GM12878 (cell line): Measurements from ENCODE around the gene TNIP3. TPM values are rescaled to one million over a fixed set of nuclear protein-coding genes. Genes with fewer than 3 reads are reported as not detected.

Experiments used
- ATAC-seq: fragments of 200-7000 bp; cut with Tn5 transposase; 3 replicates; pipeline ENCODE4 v1.9.1; 2020; ENCODE audit warnings: mild to moderate bottlenecking, moderate library complexity
- BruUV-seq: library from RNA; stranded (reverse); fragments of 400-500 nt; replicated peaks from 2 replicates; lab custom pipeline; 2021; lab: Mats Ljungman, UMichigan
- CTCF ChIA-PET: fragments of 300-600 bp; sonication (Branson Sonifier 250); formaldehyde crosslinking; extraction: SDS; loops from one replicate; lab custom pipeline; 2021; ENCODE audit warnings: inconsistent platforms; lab: Yijun Ruan, JAX
- POLR2A ChIA-PET: fragments of 350-600 bp; formaldehyde crosslinking; extraction: SDS; loops from one replicate; lab custom pipeline; 2021; ENCODE audit warnings: inconsistent platforms; lab: Charles Lee
- RAD21 ChIA-PET: fragments of 300-600 bp; sonication (Branson Sonifier 250); formaldehyde crosslinking; loops from one replicate; lab custom pipeline; 2023; ENCODE audit warnings: antibody characterized with exemption; ENCODE audit not compliant: unreplicated experiment; lab: Charles Lee
- SMC1A ChIA-PET: fragments of 300-600 bp; sonication (Branson Sonifier 250); formaldehyde crosslinking; loops from one replicate; lab custom pipeline; 2023; ENCODE audit not compliant: unreplicated experiment, uncharacterized antibody; lab: Charles Lee
- DNase-seq: peaks from one replicate; pipeline ENCODE4 v3.0.0-alpha.2; 2011; ENCODE audit warnings: low read depth, low spot score
- FAIRE-seq: peaks from 3 replicates; lab custom pipeline; 2011; peaks lifted over from hg19 to GRCh38; lab: Jason Lieb, UNC
- H2AFZ ChIP-seq: 2 replicates; pipeline ENCODE4 v1.6.0; 2011; ENCODE audit warnings: low read depth, low read length, control low read depth; ENCODE audit not compliant: control insufficient read depth
- H3K27ac ChIP-seq: 2 replicates; pipeline ENCODE4 v1.5.1; 2011; ENCODE audit warnings: control low read depth; ENCODE audit not compliant: control insufficient read depth, insufficient read depth
- H3K27me3 ChIP-seq, 2 experiments: replicated peaks in 1 of 2; 2 replicates each; pipeline versions ENCODE4 v1.6.0 to v1.6.1; 2011; ENCODE audit warnings: low read length in 1 of 2; ENCODE audit not compliant: control insufficient read depth in 2 of 2, insufficient read depth in 2 of 2
- H3K36me3 ChIP-seq, 2 experiments: 2 replicates each; pipeline ENCODE4 v1.5.1; 2011; ENCODE audit warnings: low read length in 1 of 2; ENCODE audit not compliant: control insufficient read depth in 2 of 2, insufficient read depth in 2 of 2
- H3K4me1 ChIP-seq: 2 replicates; pipeline ENCODE4 v1.6.1; 2011; ENCODE audit warnings: mild to moderate bottlenecking, low read length, moderate library complexity, mixed read lengths; ENCODE audit not compliant: control insufficient read depth, insufficient read depth
- H3K4me2 ChIP-seq: 2 replicates; pipeline ENCODE4 v1.6.0; 2011; ENCODE audit warnings: control low read depth; ENCODE audit not compliant: control insufficient read depth, insufficient read depth
- H3K4me3 ChIP-seq: fragments of 200-600 bp; sonication (generic); 2 replicates; pipeline ENCODE4 v1.5.1; 2016
- H3K79me2 ChIP-seq: 2 replicates; pipeline ENCODE4 v1.6.0; 2011; ENCODE audit warnings: low read length; ENCODE audit not compliant: control insufficient read depth, insufficient read depth
- H3K9ac ChIP-seq: 2 replicates; pipeline ENCODE4 v1.8.0; 2011; ENCODE audit warnings: low read length, control low read depth, mixed read lengths; ENCODE audit not compliant: control insufficient read depth, insufficient read depth
- H3K9me3 ChIP-seq: replicated peaks from 3 replicates; pipeline ENCODE4 v1.5.1; 2011; ENCODE audit warnings: mild to moderate bottlenecking, low read length; ENCODE audit not compliant: control insufficient read depth, insufficient read depth
- H4K20me1 ChIP-seq: 2 replicates; pipeline ENCODE4 v1.6.0; 2011; ENCODE audit not compliant: control insufficient read depth, insufficient read depth
- CBX5 ChIP-seq: sonication (generic); IDR thresholded peaks from 2 replicates; pipeline ENCODE4 v1.6.1; 2016; ENCODE audit warnings: low read depth, moderate library complexity, mild to moderate bottlenecking, inconsistent platforms
- EED ChIP-seq: sonication (generic); IDR thresholded peaks from 2 replicates; pipeline ENCODE4 v1.6.1; 2016; ENCODE audit warnings: antibody characterized with exemption, low read depth
- PML ChIP-seq: IDR thresholded peaks from 2 replicates; pipeline ENCODE4 v1.6.1; 2012; ENCODE audit warnings: low read length, inconsistent platforms
- RELA ChIP-seq: fragments of 450-650 bp; IDR thresholded peaks from 2 replicates; pipeline ENCODE4 v1.8.0; 2014; ENCODE audit warnings: borderline replicate concordance; ENCODE audit not compliant: partially characterized antibody
- SMARCA5 ChIP-seq: fragments of 450-650 bp; IDR thresholded peaks from 2 replicates; pipeline ENCODE4 v1.6.1; 2017; ENCODE audit warnings: mild to moderate bottlenecking
- TCF3 ChIP-seq: IDR thresholded peaks from 2 replicates; pipeline ENCODE4 v1.6.1; 2012; ENCODE audit warnings: low read depth, mild to moderate bottlenecking, low read length, borderline replicate concordance; ENCODE audit not compliant: insufficient read depth
- WRNIP1 ChIP-seq: IDR thresholded peaks from 2 replicates; pipeline ENCODE4 v1.6.1; 2011; ENCODE audit warnings: low read depth, low read length, improper control_type of control experiment, borderline replicate concordance
- WGBS: methylation state at CpG from one replicate; pipeline ENCODE4 v1.1.6; 2016; ENCODE audit warnings: low lambda C conversion rate; ENCODE audit not compliant: insufficient replicate concordance, insufficient coverage; ENCODE audit errors: missing lambda C conversion rate; 5-methylcytosine and 5-hydroxymethylcytosine counted together
- in situ Hi-C: fragments of 300-500 bp; cut with MboI; formaldehyde crosslinking; loops from 9 replicates; pipeline ENCODE4 v1.14.3; 2018; ENCODE audit warnings: mixed read lengths
- intact Hi-C: fragments of 100-400 bp; cut with micrococcal nuclease; formaldehyde crosslinking; loops from one replicate; pipeline ENCODE4 v1.14.2; 2022; ENCODE audit not compliant: unreplicated experiment
- polyA plus RNA-seq, 11 experiments: library from polyadenylated mRNA; depleted of rRNA in 4 of 11; unstranded in 6 of 11; stranded (reverse) in 5 of 11; fragments of >200 nt; fragmentation: Nextera tagmentation in 4 of 11; fragmentation: Illumina TruSeq in 1 of 11; extraction: Ambion mirVana in 4 of 11; extraction: Trizol in 1 of 11; gene quantifications; 1 replicate in 1 of 11; 2 replicates in 10 of 11; pipeline versions ENCODE4 v1.2.1 to v1.2.3, GENCODE V29; 2011 to 2016; ENCODE audit warnings: inconsistent platforms in 2 of 11, missing spikeins in 2 of 11, low read depth in 1 of 11
- total RNA-seq, 4 experiments: library from RNA; depleted of rRNA in 3 of 4; stranded (reverse); fragments of >200 nt in 3 of 4; fragmentation: Illumina TruSeq in 1 of 4; extraction: Trizol in 1 of 4; gene quantifications; 2 replicates each; pipeline versions ENCODE4 v1.2.1 to v1.2.3, GENCODE V29; 2013 to 2021
- TF ChIP-seq, protein P1 (sequence below): fragments of 450-650 bp; formaldehyde crosslinking; IDR thresholded peaks from 2 replicates; pipeline ENCODE4 v1.5.0; 2022; ENCODE audit warnings: mild to moderate bottlenecking, missing genetic modification characterization
- TF ChIP-seq, protein P2 (sequence below): fragments of 450-650 bp; IDR thresholded peaks from 2 replicates; pipeline ENCODE4 v1.6.1; 2017; ENCODE audit warnings: mild to moderate bottlenecking
- TF ChIP-seq, protein P3 (sequence below): fragments of 450-650 bp; IDR thresholded peaks from 2 replicates; pipeline ENCODE4 v1.6.1; 2016; ENCODE audit warnings: mild to moderate bottlenecking
- TF ChIP-seq, protein P4 (sequence below): fragments of 450-650 bp; conservative IDR thresholded peaks from 2 replicates; pipeline ENCODE4 v1.6.1; 2017; ENCODE audit warnings: mild to moderate bottlenecking, moderate library complexity

TNIP3 gene
- total and polyA plus RNA-seq, 10 of the 15 experiments (the other 5 are each of a cell fraction or from before 2014, with no cell fraction given): 0.21 to 1.4 (median 0.67) TPM

DNA sequence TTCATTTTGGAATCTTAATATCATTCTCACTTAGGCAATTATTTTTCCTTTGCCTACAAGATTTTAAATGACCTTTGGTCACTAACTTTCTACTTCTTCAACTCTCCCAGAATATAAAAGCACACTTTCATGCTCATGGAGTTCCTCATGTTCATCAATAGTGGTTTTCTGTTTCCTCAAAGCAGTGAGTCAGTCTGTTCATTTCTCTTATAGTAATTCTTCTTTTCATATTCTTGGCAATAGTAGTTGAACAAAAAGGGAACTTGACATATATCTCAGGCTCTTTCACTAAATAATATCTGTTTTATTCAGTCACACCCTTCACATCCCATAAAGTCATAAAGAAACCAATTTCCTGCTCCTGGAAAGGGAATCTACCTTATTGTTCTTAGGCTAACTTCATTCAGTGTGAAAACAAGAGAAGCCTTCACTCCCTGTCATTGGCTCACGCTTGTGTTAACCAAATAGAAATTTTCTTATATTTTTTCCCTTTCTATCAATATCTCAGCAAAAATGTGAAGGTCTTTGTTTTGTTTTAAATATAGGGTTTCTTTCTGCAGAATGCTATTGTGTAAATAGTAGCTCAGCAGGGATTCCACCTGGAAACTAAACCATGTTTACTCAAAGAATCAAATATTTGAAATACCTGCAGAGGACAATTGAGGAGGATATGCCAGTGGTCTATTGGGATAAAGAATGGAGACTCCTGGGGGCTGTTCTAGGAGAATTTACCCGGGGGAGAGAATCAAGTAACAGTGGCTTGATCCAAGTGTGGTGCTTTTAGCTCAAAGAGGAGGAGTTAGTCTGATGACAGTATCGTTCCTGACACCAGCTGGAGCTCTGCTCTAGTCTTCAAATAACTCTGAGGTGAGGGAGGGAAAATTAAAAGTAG lies 13.4 kb upstream of the TNIP3 start:
- Histone ChIP-seq H3K79me2 (no peaks in the 10 kb centered on the region), H3K4me3 (no peak overlapping the region), H3K27ac (no peak overlapping the region), H2AFZ (no peak overlapping the region), H3K4me2 (no peak overlapping the region), H4K20me1 (no peaks in the 10 kb centered on the region), H3K9me3 (no peaks in the 10 kb centered on the region), H3K4me1 (no peaks in the 10 kb centered on the region; the same call in 1 of the 2 replicates), H3K36me3 (no peaks in the 10 kb centered on the region), H3K9ac (no peak overlapping the region), H3K27me3 (no peaks in the 10 kb centered on the region; a peak in 2 of 4 replicates)
- 49% methylated on average over 3 of the region's 3 CpGs for WGBS
- SMC1A ChIA-PET: interaction anchor here (0.9 to 1.4 kb wide), 3 partner anchors 15 to 130 kb away, joined by 3 to 6 read pairs (median 3); no protein-coding TSS in a partner anchor
- intact Hi-C loops: no loop called here
- in situ Hi-C loops: no loop called here
- DNase-seq: no peak
- TF ChIP-seq CBX5: no peak
- no peak for TF ChIP-seq WRNIP1
- TF ChIP-seq TCF3: no peak
- TF ChIP-seq RELA: no peak
- TF ChIP-seq, protein P1, sequence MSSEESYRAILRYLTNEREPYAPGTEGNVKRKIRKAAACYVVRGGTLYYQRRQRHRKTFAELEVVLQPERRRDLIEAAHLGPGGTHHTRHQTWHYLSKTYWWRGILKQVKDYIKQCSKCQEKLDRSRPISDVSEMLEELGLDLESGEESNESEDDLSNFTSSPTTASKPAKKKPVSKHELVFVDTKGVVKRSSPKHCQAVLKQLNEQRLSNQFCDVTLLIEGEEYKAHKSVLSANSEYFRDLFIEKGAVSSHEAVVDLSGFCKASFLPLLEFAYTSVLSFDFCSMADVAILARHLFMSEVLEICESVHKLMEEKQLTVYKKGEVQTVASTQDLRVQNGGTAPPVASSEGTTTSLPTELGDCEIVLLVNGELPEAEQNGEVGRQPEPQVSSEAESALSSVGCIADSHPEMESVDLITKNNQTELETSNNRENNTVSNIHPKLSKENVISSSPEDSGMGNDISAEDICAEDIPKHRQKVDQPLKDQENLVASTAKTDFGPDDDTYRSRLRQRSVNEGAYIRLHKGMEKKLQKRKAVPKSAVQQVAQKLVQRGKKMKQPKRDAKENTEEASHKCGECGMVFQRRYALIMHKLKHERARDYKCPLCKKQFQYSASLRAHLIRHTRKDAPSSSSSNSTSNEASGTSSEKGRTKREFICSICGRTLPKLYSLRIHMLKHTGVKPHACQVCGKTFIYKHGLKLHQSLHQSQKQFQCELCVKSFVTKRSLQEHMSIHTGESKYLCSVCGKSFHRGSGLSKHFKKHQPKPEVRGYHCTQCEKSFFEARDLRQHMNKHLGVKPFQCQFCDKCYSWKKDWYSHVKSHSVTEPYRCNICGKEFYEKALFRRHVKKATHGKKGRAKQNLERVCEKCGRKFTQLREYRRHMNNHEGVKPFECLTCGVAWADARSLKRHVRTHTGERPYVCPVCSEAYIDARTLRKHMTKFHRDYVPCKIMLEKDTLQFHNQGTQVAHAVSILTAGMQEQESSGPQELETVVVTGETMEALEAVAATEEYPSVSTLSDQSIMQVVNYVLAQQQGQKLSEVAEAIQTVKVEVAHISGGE (CRISPR knock-in tag): no peak
- TF ChIP-seq, protein P2, sequence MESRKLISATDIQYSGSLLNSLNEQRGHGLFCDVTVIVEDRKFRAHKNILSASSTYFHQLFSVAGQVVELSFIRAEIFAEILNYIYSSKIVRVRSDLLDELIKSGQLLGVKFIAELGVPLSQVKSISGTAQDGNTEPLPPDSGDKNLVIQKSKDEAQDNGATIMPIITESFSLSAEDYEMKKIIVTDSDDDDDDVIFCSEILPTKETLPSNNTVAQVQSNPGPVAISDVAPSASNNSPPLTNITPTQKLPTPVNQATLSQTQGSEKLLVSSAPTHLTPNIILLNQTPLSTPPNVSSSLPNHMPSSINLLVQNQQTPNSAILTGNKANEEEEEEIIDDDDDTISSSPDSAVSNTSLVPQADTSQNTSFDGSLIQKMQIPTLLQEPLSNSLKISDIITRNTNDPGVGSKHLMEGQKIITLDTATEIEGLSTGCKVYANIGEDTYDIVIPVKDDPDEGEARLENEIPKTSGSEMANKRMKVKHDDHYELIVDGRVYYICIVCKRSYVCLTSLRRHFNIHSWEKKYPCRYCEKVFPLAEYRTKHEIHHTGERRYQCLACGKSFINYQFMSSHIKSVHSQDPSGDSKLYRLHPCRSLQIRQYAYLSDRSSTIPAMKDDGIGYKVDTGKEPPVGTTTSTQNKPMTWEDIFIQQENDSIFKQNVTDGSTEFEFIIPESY: no peak
- TF ChIP-seq, protein P3, sequence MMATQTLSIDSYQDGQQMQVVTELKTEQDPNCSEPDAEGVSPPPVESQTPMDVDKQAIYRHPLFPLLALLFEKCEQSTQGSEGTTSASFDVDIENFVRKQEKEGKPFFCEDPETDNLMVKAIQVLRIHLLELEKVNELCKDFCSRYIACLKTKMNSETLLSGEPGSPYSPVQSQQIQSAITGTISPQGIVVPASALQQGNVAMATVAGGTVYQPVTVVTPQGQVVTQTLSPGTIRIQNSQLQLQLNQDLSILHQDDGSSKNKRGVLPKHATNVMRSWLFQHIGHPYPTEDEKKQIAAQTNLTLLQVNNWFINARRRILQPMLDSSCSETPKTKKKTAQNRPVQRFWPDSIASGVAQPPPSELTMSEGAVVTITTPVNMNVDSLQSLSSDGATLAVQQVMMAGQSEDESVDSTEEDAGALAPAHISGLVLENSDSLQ: no peak
- TF ChIP-seq, protein P4, sequence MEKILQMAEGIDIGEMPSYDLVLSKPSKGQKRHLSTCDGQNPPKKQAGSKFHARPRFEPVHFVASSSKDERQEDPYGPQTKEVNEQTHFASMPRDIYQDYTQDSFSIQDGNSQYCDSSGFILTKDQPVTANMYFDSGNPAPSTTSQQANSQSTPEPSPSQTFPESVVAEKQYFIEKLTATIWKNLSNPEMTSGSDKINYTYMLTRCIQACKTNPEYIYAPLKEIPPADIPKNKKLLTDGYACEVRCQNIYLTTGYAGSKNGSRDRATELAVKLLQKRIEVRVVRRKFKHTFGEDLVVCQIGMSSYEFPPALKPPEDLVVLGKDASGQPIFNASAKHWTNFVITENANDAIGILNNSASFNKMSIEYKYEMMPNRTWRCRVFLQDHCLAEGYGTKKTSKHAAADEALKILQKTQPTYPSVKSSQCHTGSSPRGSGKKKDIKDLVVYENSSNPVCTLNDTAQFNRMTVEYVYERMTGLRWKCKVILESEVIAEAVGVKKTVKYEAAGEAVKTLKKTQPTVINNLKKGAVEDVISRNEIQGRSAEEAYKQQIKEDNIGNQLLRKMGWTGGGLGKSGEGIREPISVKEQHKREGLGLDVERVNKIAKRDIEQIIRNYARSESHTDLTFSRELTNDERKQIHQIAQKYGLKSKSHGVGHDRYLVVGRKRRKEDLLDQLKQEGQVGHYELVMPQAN: no peak
- TF ChIP-seq SMARCA5: no peak
- TF ChIP-seq EED: no peak
- TF ChIP-seq PML: no peak
- RAD21 ChIA-PET: no interaction called here
- CTCF ChIA-PET: interaction anchor here (1.4 to 2.1 kb wide), 2 partner anchors 11 to 15 kb away, joined by 4 to 18 read pairs; no protein-coding TSS in a partner anchor
- POLR2A ChIA-PET: interaction anchor here (1.2 kb wide), 1 partner anchor 29 kb away, joined by 4 read pairs; no protein-coding TSS in a partner anchor
- no TSS peak for BruUV-seq
- FAIRE-seq: no peak
- no peak for ATAC-seq
